GM12878 (cell line): ENCODE results near the gene TRMU. TPM values are rescaled to one million over a fixed set of nuclear protein-coding genes. Genes with fewer than 3 reads are reported as not detected.

ENCODE experiments used
- ATAC-seq: fragments of 200-7000 bp; cut with Tn5 transposase; 3 replicates; pipeline ENCODE4 v1.9.1; 2020; ENCODE audit warnings: mild to moderate bottlenecking, moderate library complexity
- BruUV-seq: library from RNA; stranded (reverse); fragments of 400-500 nt; replicated peaks from 2 replicates; lab custom pipeline; 2021; lab: Mats Ljungman, UMichigan
- CTCF ChIA-PET: fragments of 300-600 bp; sonication (Branson Sonifier 250); formaldehyde crosslinking; extraction: SDS; loops from one replicate; lab custom pipeline; 2021; ENCODE audit warnings: inconsistent platforms; lab: Yijun Ruan, JAX
- POLR2A ChIA-PET: fragments of 350-600 bp; formaldehyde crosslinking; extraction: SDS; loops from one replicate; lab custom pipeline; 2021; ENCODE audit warnings: inconsistent platforms; lab: Charles Lee
- RAD21 ChIA-PET: fragments of 300-600 bp; sonication (Branson Sonifier 250); formaldehyde crosslinking; loops from one replicate; lab custom pipeline; 2023; ENCODE audit warnings: antibody characterized with exemption; ENCODE audit not compliant: unreplicated experiment; lab: Charles Lee
- SMC1A ChIA-PET: fragments of 300-600 bp; sonication (Branson Sonifier 250); formaldehyde crosslinking; loops from one replicate; lab custom pipeline; 2023; ENCODE audit not compliant: unreplicated experiment, uncharacterized antibody; lab: Charles Lee
- DNase-seq: peaks from one replicate; pipeline ENCODE4 v3.0.0-alpha.2; 2011; ENCODE audit warnings: low read depth, low spot score
- FAIRE-seq: peaks from 3 replicates; lab custom pipeline; 2011; peaks lifted over from hg19 to GRCh38; lab: Jason Lieb, UNC
- H2AFZ ChIP-seq: 2 replicates; pipeline ENCODE4 v1.6.0; 2011; ENCODE audit warnings: low read depth, low read length, control low read depth; ENCODE audit not compliant: control insufficient read depth
- H3K27ac ChIP-seq: 2 replicates; pipeline ENCODE4 v1.5.1; 2011; ENCODE audit warnings: control low read depth; ENCODE audit not compliant: control insufficient read depth, insufficient read depth
- H3K27me3 ChIP-seq, 2 experiments: replicated peaks in 1 of 2; 2 replicates each; pipeline versions ENCODE4 v1.6.0 to v1.6.1; 2011; ENCODE audit warnings: low read length in 1 of 2; ENCODE audit not compliant: control insufficient read depth in 2 of 2, insufficient read depth in 2 of 2
- H3K36me3 ChIP-seq, 2 experiments: 2 replicates each; pipeline ENCODE4 v1.5.1; 2011; ENCODE audit warnings: low read length in 1 of 2; ENCODE audit not compliant: control insufficient read depth in 2 of 2, insufficient read depth in 2 of 2
- H3K4me1 ChIP-seq: 2 replicates; pipeline ENCODE4 v1.6.1; 2011; ENCODE audit warnings: mild to moderate bottlenecking, low read length, moderate library complexity, mixed read lengths; ENCODE audit not compliant: control insufficient read depth, insufficient read depth
- H3K4me2 ChIP-seq: 2 replicates; pipeline ENCODE4 v1.6.0; 2011; ENCODE audit warnings: control low read depth; ENCODE audit not compliant: control insufficient read depth, insufficient read depth
- H3K4me3 ChIP-seq: fragments of 200-600 bp; sonication (generic); 2 replicates; pipeline ENCODE4 v1.5.1; 2016
- H3K79me2 ChIP-seq: 2 replicates; pipeline ENCODE4 v1.6.0; 2011; ENCODE audit warnings: low read length; ENCODE audit not compliant: control insufficient read depth, insufficient read depth
- H3K9ac ChIP-seq: 2 replicates; pipeline ENCODE4 v1.8.0; 2011; ENCODE audit warnings: low read length, control low read depth, mixed read lengths; ENCODE audit not compliant: control insufficient read depth, insufficient read depth
- H3K9me3 ChIP-seq: replicated peaks from 3 replicates; pipeline ENCODE4 v1.5.1; 2011; ENCODE audit warnings: mild to moderate bottlenecking, low read length; ENCODE audit not compliant: control insufficient read depth, insufficient read depth
- H4K20me1 ChIP-seq: 2 replicates; pipeline ENCODE4 v1.6.0; 2011; ENCODE audit not compliant: control insufficient read depth, insufficient read depth
- CEBPB ChIP-seq, 2 experiments: fragments of 150-350 bp in 1 of 2; IDR thresholded peaks; 2 replicates each; pipeline ENCODE4 v1.6.1; 2012 to 2014; ENCODE audit warnings: low read depth in 2 of 2, low read length in 2 of 2, borderline replicate concordance in 1 of 2, inconsistent platforms in 1 of 2
- ESRRA ChIP-seq: IDR thresholded peaks from 2 replicates; pipeline ENCODE4 v1.6.1; 2012; ENCODE audit warnings: mild to moderate bottlenecking, low read length, improper control_type of control experiment
- FOS ChIP-seq: IDR thresholded peaks from 3 replicates; pipeline ENCODE4 v1.6.1; 2011; ENCODE audit warnings: borderline replicate concordance; ENCODE audit not compliant: insufficient read length; ENCODE audit errors: extremely low read depth
- IKZF2 ChIP-seq, 2 experiments: fragments of 450-650 bp; IDR thresholded peaks; 2 replicates each; pipeline ENCODE4 v1.6.1; 2017; ENCODE audit warnings: mild to moderate bottlenecking in 2 of 2, moderate library complexity in 2 of 2
- NFYB ChIP-seq: IDR thresholded peaks from 2 replicates; pipeline ENCODE4 v1.6.1; 2011; ENCODE audit warnings: low read depth, mild to moderate bottlenecking, low read length, improper control_type of control experiment, moderate library complexity; ENCODE audit not compliant: insufficient read depth
- NR2C2 ChIP-seq: IDR thresholded peaks from 2 replicates; pipeline ENCODE4 v1.6.1; 2011; ENCODE audit warnings: borderline replicate concordance, low read depth; ENCODE audit not compliant: control insufficient read depth, insufficient read length
- WGBS: methylation state at CpG from one replicate; pipeline ENCODE4 v1.1.6; 2016; ENCODE audit warnings: low lambda C conversion rate; ENCODE audit not compliant: insufficient replicate concordance, insufficient coverage; ENCODE audit errors: missing lambda C conversion rate; 5-methylcytosine and 5-hydroxymethylcytosine counted together
- in situ Hi-C: fragments of 300-500 bp; cut with MboI; formaldehyde crosslinking; loops from 9 replicates; pipeline ENCODE4 v1.14.3; 2018; ENCODE audit warnings: mixed read lengths
- intact Hi-C: fragments of 100-400 bp; cut with micrococcal nuclease; formaldehyde crosslinking; loops from one replicate; pipeline ENCODE4 v1.14.2; 2022; ENCODE audit not compliant: unreplicated experiment
- polyA plus RNA-seq, 11 experiments: library from polyadenylated mRNA; depleted of rRNA in 4 of 11; unstranded in 6 of 11; stranded (reverse) in 5 of 11; fragments of >200 nt; fragmentation: Nextera tagmentation in 4 of 11; fragmentation: Illumina TruSeq in 1 of 11; extraction: Ambion mirVana in 4 of 11; extraction: Trizol in 1 of 11; gene quantifications; 1 replicate in 1 of 11; 2 replicates in 10 of 11; pipeline versions ENCODE4 v1.2.1 to v1.2.3, GENCODE V29; 2011 to 2016; ENCODE audit warnings: inconsistent platforms in 2 of 11, missing spikeins in 2 of 11, low read depth in 1 of 11
- total RNA-seq, 4 experiments: library from RNA; depleted of rRNA in 3 of 4; stranded (reverse); fragments of >200 nt in 3 of 4; fragmentation: Illumina TruSeq in 1 of 4; extraction: Trizol in 1 of 4; gene quantifications; 2 replicates each; pipeline versions ENCODE4 v1.2.1 to v1.2.3, GENCODE V29; 2013 to 2021
- TF ChIP-seq, protein P1 (sequence below): fragments of 450-650 bp; formaldehyde crosslinking; IDR thresholded peaks from 2 replicates; pipeline ENCODE4 v1.4.0; 2020; ENCODE audit warnings: mild to moderate bottlenecking, moderate library complexity
- TF ChIP-seq, protein P2 (sequence below): fragments of 450-650 bp; IDR thresholded peaks from 2 replicates; pipeline ENCODE4 v1.6.1; 2017; ENCODE audit warnings: mild to moderate bottlenecking, low read depth, inconsistent platforms; ENCODE audit not compliant: poor library complexity, severe bottlenecking
- TF ChIP-seq, protein P3 (sequence below): fragments of 450-650 bp; IDR thresholded peaks from 2 replicates; pipeline ENCODE4 v1.6.1; 2017; ENCODE audit warnings: mild to moderate bottlenecking
- TF ChIP-seq, protein P4 (sequence below): fragments of 450-650 bp; IDR thresholded peaks from 2 replicates; pipeline ENCODE4 v1.6.1; 2016; ENCODE audit warnings: mild to moderate bottlenecking, moderate library complexity, borderline replicate concordance

TRMU gene
- total and polyA plus RNA-seq, 10 of the 15 experiments (the other 5 are each of a cell fraction or from before 2014, with no cell fraction given): 3.5 to 57.0 (median 44.0) TPM

DNA sequence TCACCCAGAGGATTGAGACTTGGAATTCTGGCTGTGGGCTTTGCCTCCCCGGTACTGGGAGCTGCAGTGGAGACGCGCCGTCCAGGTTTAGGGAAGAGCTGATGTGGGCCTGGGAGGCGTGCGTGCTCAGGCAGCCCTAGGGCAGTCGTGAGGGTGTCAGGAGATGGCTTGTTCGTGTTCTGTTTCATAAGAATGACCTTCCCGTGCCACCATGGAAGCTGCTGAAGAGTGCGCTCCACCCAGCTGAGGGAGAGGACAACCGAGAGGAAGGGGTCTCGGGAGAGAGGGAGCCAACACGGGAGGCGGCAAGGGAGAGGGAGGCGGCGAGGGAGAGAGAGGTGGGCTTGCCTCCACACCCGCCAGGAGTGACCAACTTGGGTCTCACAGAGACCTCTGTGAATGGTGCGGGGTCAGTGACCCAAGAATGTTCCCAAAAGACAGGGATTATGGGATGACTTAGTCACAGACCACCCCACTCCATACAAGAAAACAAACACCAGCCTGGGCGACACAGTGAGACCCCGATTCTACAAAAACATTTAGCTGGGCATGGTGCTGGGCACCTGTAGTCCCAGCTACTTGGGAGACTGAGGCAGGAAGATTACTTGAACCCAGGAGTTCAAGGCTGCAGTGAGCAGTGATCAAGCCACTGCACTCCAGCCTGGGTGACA, 14.7 kb upstream of the TRMU start:
- no peak overlapping the region for H3K4me3 ChIP-seq
- TF ChIP-seq, protein P1, sequence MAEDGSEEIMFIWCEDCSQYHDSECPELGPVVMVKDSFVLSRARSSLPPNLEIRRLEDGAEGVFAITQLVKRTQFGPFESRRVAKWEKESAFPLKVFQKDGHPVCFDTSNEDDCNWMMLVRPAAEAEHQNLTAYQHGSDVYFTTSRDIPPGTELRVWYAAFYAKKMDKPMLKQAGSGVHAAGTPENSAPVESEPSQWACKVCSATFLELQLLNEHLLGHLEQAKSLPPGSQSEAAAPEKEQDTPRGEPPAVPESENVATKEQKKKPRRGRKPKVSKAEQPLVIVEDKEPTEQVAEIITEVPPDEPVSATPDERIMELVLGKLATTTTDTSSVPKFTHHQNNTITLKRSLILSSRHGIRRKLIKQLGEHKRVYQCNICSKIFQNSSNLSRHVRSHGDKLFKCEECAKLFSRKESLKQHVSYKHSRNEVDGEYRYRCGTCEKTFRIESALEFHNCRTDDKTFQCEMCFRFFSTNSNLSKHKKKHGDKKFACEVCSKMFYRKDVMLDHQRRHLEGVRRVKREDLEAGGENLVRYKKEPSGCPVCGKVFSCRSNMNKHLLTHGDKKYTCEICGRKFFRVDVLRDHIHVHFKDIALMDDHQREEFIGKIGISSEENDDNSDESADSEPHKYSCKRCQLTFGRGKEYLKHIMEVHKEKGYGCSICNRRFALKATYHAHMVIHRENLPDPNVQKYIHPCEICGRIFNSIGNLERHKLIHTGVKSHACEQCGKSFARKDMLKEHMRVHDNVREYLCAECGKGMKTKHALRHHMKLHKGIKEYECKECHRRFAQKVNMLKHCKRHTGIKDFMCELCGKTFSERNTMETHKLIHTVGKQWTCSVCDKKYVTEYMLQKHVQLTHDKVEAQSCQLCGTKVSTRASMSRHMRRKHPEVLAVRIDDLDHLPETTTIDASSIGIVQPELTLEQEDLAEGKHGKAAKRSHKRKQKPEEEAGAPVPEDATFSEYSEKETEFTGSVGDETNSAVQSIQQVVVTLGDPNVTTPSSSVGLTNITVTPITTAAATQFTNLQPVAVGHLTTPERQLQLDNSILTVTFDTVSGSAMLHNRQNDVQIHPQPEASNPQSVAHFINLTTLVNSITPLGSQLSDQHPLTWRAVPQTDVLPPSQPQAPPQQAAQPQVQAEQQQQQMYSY (CRISPR knock-in tag): no peak
- TF ChIP-seq, protein P2, sequence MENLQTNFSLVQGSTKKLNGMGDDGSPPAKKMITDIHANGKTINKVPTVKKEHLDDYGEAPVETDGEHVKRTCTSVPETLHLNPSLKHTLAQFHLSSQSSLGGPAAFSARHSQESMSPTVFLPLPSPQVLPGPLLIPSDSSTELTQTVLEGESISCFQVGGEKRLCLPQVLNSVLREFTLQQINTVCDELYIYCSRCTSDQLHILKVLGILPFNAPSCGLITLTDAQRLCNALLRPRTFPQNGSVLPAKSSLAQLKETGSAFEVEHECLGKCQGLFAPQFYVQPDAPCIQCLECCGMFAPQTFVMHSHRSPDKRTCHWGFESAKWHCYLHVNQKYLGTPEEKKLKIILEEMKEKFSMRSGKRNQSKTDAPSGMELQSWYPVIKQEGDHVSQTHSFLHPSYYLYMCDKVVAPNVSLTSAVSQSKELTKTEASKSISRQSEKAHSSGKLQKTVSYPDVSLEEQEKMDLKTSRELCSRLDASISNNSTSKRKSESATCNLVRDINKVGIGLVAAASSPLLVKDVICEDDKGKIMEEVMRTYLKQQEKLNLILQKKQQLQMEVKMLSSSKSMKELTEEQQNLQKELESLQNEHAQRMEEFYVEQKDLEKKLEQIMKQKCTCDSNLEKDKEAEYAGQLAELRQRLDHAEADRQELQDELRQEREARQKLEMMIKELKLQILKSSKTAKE: no peak
- TF ChIP-seq ESRRA: no peak
- TF ChIP-seq NR2C2: no peak
- TF ChIP-seq, protein P3, sequence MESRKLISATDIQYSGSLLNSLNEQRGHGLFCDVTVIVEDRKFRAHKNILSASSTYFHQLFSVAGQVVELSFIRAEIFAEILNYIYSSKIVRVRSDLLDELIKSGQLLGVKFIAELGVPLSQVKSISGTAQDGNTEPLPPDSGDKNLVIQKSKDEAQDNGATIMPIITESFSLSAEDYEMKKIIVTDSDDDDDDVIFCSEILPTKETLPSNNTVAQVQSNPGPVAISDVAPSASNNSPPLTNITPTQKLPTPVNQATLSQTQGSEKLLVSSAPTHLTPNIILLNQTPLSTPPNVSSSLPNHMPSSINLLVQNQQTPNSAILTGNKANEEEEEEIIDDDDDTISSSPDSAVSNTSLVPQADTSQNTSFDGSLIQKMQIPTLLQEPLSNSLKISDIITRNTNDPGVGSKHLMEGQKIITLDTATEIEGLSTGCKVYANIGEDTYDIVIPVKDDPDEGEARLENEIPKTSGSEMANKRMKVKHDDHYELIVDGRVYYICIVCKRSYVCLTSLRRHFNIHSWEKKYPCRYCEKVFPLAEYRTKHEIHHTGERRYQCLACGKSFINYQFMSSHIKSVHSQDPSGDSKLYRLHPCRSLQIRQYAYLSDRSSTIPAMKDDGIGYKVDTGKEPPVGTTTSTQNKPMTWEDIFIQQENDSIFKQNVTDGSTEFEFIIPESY: no peak
- no peak for TF ChIP-seq IKZF2 (IDR thresholded peaks at IDR 0.05)
- TF ChIP-seq NFYB: no peak
- TF ChIP-seq, protein P4, sequence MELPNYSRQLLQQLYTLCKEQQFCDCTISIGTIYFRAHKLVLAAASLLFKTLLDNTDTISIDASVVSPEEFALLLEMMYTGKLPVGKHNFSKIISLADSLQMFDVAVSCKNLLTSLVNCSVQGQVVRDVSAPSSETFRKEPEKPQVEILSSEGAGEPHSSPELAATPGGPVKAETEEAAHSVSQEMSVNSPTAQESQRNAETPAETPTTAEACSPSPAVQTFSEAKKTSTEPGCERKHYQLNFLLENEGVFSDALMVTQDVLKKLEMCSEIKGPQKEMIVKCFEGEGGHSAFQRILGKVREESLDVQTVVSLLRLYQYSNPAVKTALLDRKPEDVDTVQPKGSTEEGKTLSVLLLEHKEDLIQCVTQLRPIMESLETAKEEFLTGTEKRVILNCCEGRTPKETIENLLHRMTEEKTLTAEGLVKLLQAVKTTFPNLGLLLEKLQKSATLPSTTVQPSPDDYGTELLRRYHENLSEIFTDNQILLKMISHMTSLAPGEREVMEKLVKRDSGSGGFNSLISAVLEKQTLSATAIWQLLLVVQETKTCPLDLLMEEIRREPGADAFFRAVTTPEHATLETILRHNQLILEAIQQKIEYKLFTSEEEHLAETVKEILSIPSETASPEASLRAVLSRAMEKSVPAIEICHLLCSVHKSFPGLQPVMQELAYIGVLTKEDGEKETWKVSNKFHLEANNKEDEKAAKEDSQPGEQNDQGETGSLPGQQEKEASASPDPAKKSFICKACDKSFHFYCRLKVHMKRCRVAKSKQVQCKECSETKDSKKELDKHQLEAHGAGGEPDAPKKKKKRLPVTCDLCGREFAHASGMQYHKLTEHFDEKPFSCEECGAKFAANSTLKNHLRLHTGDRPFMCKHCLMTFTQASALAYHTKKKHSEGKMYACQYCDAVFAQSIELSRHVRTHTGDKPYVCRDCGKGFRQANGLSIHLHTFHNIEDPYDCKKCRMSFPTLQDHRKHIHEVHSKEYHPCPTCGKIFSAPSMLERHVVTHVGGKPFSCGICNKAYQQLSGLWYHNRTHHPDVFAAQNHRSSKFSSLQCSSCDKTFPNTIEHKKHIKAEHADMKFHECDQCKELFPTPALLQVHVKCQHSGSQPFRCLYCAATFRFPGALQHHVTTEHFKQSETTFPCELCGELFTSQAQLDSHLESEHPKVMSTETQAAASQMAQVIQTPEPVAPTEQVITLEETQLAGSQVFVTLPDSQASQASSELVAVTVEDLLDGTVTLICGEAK: no peak
- TF ChIP-seq FOS: no peak
- no peak for TF ChIP-seq CEBPB (IDR thresholded peaks at IDR 0.05; ENCODE audit: borderline replicate concordance in 1 of 2, low read depth in 2 of 2, low read length in 2 of 2)

More for the DNA sequence above, 14.7 kb upstream of the TRMU start:
- CTCF ChIA-PET: no interaction called here
- no peak overlapping the region for H3K27ac ChIP-seq
- no peaks in the 10 kb centered on the region for H3K79me2 ChIP-seq
- POLR2A ChIA-PET: no interaction called here
- no peaks in the 10 kb centered on the region; the same call in 1 of the 2 replicates for H4K20me1 ChIP-seq
- H3K9ac ChIP-seq: no peak overlapping the region
- no peaks in the 10 kb centered on the region for H3K9me3 ChIP-seq
- in situ Hi-C loops (no loop called here), intact Hi-C loops (no loop called here)
- FAIRE-seq: no peak
- H3K36me3 ChIP-seq: peaks cover 19 to 48% of the 10 kb centered on the region in 2 experiments; a peak in 3 of 4 replicates
- SMC1A ChIA-PET: no interaction called here
- BruUV-seq: no TSS peak
- no peak overlapping the region for H3K4me2 ChIP-seq
- RAD21 ChIA-PET: no interaction called here
- no peaks in the 10 kb centered on the region for H3K4me1 ChIP-seq
- 95% methylated on average over 19 of the region's 20 CpGs for WGBS
- ATAC-seq: no peak
- no peak for DNase-seq
- H3K27me3 ChIP-seq: no peaks in the 10 kb centered on the region
- H2AFZ ChIP-seq: no peak overlapping the region
